SK-N-SH treated with all-trans-retinoic acid at 6 μM for 48 hours (cell line): ENCODE results near the gene LIMK2.
"Not testable (repeated sequence)": the region's sequence is repeated elsewhere in the genome, so short reads cannot be mapped to it uniquely, and the experiment has no call there.

Experiments used
- ATAC-seq: fragments of 200-7000 bp; cut with Tn5 transposase; 3 replicates; pipeline ENCODE4 v1.9.1; 2020; ENCODE audit warnings: mild to moderate bottlenecking, moderate library complexity
- ARNTL ChIP-seq: fragments of 450-650 bp; formaldehyde crosslinking; IDR thresholded peaks from 2 replicates; pipeline ENCODE4 v1.5.0; 2020; ENCODE audit warnings: low read depth, mild to moderate bottlenecking, moderate library complexity, borderline replicate concordance
- BACH2 ChIP-seq: fragments of 250-450 bp; sonication (Bioruptor Pico); IDR thresholded peaks from 2 replicates; pipeline ENCODE4 v1.9.0; 2021; ENCODE audit warnings: mild to moderate bottlenecking, borderline replicate concordance
- CREB5 ChIP-seq: fragments of 250-450 bp; sonication (Bioruptor Pico); IDR thresholded peaks from 2 replicates; pipeline ENCODE4 v1.5.1; 2020; ENCODE audit warnings: low read depth, mild to moderate bottlenecking, moderate library complexity
- CSDC2 ChIP-seq: fragments of 250-450 bp; sonication (Bioruptor Pico); IDR thresholded peaks from 2 replicates; pipeline ENCODE4 v1.5.0; 2020; ENCODE audit warnings: mild to moderate bottlenecking, moderate library complexity
- GLIS3 ChIP-seq: fragments of 250-450 bp; sonication (Bioruptor Pico); IDR thresholded peaks from 2 replicates; pipeline ENCODE4 v1.5.0; 2020; ENCODE audit warnings: mild to moderate bottlenecking, moderate library complexity
- ISL1 ChIP-seq: fragments of 250-450 bp; sonication (Bioruptor Pico); IDR thresholded peaks from 2 replicates; pipeline ENCODE4 v2.1.2; 2022; ENCODE audit warnings: mild to moderate bottlenecking, moderate library complexity
- OSR1 ChIP-seq: fragments of 250-450 bp; sonication (Bioruptor Pico); IDR thresholded peaks from 2 replicates; pipeline ENCODE4 v1.8.0; 2022; ENCODE audit warnings: moderate library complexity, mild to moderate bottlenecking, inconsistent platforms
- PATZ1 ChIP-seq: fragments of 250-450 bp; sonication (Bioruptor Pico); IDR thresholded peaks from 2 replicates; pipeline ENCODE4 v1.8.0; 2020; ENCODE audit warnings: mild to moderate bottlenecking, moderate library complexity, borderline replicate concordance
- POU6F1 ChIP-seq: fragments of 250-450 bp; sonication (Bioruptor Pico); IDR thresholded peaks from 2 replicates; pipeline ENCODE4 v1.8.0; 2021; ENCODE audit warnings: low read depth, mild to moderate bottlenecking, moderate library complexity, borderline replicate concordance
- SNAI2 ChIP-seq: fragments of 250-450 bp; sonication (Bioruptor Pico); IDR thresholded peaks from 2 replicates; pipeline ENCODE4 v1.5.0; 2020; ENCODE audit warnings: mild to moderate bottlenecking, moderate library complexity
- TCF4 ChIP-seq: fragments of 250-450 bp; sonication (Bioruptor Pico); IDR thresholded peaks from 2 replicates; pipeline ENCODE4 v1.8.0; 2021; ENCODE audit warnings: mild to moderate bottlenecking, moderate library complexity, borderline replicate concordance
- TOX ChIP-seq: fragments of 250-450 bp; sonication (Bioruptor Pico); IDR thresholded peaks from 2 replicates; pipeline ENCODE4 v1.8.0; 2021; ENCODE audit warnings: mild to moderate bottlenecking, moderate library complexity, borderline replicate concordance
- ZC3H10 ChIP-seq: fragments of 250-450 bp; sonication (Bioruptor Pico); IDR thresholded peaks from 2 replicates; pipeline ENCODE4 v1.5.1; 2021; ENCODE audit warnings: mild to moderate bottlenecking, moderate library complexity
- ZFP3 ChIP-seq: fragments of 250-450 bp; sonication (Bioruptor Pico); IDR thresholded peaks from 2 replicates; pipeline ENCODE4 v1.5.0; 2020; ENCODE audit warnings: mild to moderate bottlenecking, moderate library complexity
- ZFP30 ChIP-seq: fragments of 450-650 bp; formaldehyde crosslinking; IDR thresholded peaks from 2 replicates; pipeline ENCODE4 v1.5.0; 2022; ENCODE audit warnings: mild to moderate bottlenecking, moderate library complexity
- ZNF565 ChIP-seq: fragments of 450-650 bp; formaldehyde crosslinking; conservative IDR thresholded peaks from 2 replicates; pipeline ENCODE4 v1.5.0; 2020; ENCODE audit warnings: low read depth, mild to moderate bottlenecking, moderate library complexity
- ZNF8 ChIP-seq: fragments of 450-650 bp; formaldehyde crosslinking; IDR thresholded peaks from 2 replicates; pipeline ENCODE4 v1.5.0; 2020; ENCODE audit warnings: mild to moderate bottlenecking, moderate library complexity
- TF ChIP-seq, protein P1 (sequence below): fragments of 250-450 bp; sonication (Bioruptor Pico); IDR thresholded peaks from 2 replicates; pipeline ENCODE4 v1.5.0; 2020; ENCODE audit warnings: mild to moderate bottlenecking, moderate library complexity
- TF ChIP-seq, protein P2 (sequence below): fragments of 250-450 bp; sonication (Bioruptor Pico); IDR thresholded peaks from 2 replicates; pipeline ENCODE4 v1.5.1; 2021; ENCODE audit warnings: mild to moderate bottlenecking, moderate library complexity

The LIMK2 gene

GRCh38 chr22:31222736-31223135 lies 10.6 kb downstream of the LIMK2 start (continued):
- TF ChIP-seq PATZ1 (no peak), CSDC2 (no peak), BACH2 (no peak), TCF4 (CRISPR knock-in tag) (no peak), ZNF565 (CRISPR knock-in tag) (no peak), TOX (CRISPR knock-in tag) (no peak), POU6F1 (no peak)

GRCh38 chr22:31223786-31224191 lies 11.7 kb downstream of the LIMK2 start:
- TF ChIP-seq ZC3H10 (no peak), SNAI2 (CRISPR knock-in tag) (no peak), ZFP30 (no peak), CREB5 (CRISPR knock-in tag) (no peak), PATZ1 (no peak), OSR1 (CRISPR knock-in tag) (no peak), GLIS3 (CRISPR knock-in tag) (no peak), ZFP3 (CRISPR knock-in tag) (no peak), ZNF8 (CRISPR knock-in tag) (no peak), TOX (CRISPR knock-in tag) (no peak), BACH2 (no peak), CSDC2 (no peak), TCF4 (CRISPR knock-in tag) (no peak), ISL1 (CRISPR knock-in tag) (no peak), ARNTL (CRISPR knock-in tag) (no peak)
- TF ChIP-seq, protein P1, sequence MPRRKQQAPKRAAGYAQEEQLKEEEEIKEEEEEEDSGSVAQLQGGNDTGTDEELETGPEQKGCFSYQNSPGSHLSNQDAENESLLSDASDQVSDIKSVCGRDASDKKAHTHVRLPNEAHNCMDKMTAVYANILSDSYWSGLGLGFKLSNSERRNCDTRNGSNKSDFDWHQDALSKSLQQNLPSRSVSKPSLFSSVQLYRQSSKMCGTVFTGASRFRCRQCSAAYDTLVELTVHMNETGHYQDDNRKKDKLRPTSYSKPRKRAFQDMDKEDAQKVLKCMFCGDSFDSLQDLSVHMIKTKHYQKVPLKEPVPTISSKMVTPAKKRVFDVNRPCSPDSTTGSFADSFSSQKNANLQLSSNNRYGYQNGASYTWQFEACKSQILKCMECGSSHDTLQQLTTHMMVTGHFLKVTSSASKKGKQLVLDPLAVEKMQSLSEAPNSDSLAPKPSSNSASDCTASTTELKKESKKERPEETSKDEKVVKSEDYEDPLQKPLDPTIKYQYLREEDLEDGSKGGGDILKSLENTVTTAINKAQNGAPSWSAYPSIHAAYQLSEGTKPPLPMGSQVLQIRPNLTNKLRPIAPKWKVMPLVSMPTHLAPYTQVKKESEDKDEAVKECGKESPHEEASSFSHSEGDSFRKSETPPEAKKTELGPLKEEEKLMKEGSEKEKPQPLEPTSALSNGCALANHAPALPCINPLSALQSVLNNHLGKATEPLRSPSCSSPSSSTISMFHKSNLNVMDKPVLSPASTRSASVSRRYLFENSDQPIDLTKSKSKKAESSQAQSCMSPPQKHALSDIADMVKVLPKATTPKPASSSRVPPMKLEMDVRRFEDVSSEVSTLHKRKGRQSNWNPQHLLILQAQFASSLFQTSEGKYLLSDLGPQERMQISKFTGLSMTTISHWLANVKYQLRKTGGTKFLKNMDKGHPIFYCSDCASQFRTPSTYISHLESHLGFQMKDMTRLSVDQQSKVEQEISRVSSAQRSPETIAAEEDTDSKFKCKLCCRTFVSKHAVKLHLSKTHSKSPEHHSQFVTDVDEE, result no peak
- TF ChIP-seq, protein P2, sequence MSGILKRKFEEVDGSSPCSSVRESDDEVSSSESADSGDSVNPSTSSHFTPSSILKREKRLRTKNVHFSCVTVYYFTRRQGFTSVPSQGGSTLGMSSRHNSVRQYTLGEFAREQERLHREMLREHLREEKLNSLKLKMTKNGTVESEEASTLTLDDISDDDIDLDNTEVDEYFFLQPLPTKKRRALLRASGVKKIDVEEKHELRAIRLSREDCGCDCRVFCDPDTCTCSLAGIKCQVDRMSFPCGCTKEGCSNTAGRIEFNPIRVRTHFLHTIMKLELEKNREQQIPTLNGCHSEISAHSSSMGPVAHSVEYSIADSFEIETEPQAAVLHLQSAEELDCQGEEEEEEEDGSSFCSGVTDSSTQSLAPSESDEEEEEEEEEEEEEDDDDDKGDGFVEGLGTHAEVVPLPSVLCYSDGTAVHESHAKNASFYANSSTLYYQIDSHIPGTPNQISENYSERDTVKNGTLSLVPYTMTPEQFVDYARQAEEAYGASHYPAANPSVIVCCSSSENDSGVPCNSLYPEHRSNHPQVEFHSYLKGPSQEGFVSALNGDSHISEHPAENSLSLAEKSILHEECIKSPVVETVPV (CRISPR knock-in tag), result no peak
- ATAC-seq, result no peak

DNA sequence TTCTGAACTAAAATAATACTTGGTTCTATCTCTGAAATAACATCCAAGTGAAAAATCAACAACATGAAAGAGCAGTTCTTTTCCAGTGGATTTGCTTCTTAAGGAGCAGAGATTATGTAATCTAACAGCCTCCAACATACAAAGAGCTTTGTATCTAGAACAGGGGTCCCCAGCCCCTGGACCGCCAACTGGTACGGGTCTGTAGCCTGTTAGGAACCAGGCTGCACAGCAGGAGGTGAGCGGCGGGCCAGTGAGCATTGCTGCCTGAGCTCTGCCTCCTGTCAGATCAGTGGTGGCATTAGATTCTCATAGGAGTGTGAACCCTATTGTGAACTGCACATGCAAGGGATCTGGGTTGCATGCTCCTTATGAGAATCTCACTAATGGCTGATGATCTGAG lies 12.6 kb downstream of the LIMK2 start:
- ATAC-seq, result not testable (repeated sequence)
